ENCODE results near the gene ITPK1.

The ITPK1 gene

GRCh38 chr14:92946847-92947545 is 168.7 kb downstream of the ITPK1 start:
- no peak for DNase-seq

DNA sequence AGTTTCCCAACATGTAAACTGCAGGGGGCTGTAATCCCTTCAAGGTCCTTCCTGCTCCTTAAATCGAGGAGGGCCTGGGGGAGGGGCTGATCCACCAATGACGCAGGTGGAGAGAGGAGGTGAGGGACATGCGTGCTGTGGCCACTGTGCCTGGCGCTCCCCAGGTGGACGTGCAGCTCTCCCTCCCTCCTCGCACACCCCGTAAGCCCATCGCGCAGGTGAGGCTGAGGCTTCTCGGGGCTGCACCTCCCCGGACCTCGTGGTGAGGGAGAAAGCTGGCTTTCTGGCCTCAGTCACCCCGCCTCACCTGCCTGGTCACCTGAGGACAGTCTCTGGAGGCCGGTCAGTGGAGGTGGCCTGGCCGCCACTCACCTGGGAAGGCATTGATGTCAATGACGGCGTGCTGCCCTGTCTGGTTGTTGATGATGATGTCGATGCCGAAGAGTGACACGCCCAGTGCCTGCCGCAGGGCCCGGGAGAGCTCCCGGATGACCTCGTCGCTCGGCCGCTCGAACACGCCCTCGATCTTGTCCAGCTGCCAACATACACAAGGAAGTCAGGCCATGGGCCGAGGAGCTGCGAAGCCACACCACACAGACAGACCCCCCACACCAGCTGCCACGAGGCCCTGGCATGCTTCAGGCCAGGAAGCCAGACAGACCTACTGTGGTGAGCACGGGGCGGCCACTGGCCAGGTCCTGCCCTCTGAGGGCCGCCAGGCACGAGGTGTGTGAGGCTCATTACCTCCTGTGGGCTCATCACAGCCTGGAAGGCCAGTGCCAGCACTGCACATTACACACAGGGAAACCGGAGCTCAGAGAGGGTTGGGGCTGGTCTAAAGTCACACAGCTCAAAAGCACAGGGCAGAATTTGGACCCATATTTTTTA is 169.5 kb downstream of the ITPK1 start:
- no peak for DNase-seq

DNA sequence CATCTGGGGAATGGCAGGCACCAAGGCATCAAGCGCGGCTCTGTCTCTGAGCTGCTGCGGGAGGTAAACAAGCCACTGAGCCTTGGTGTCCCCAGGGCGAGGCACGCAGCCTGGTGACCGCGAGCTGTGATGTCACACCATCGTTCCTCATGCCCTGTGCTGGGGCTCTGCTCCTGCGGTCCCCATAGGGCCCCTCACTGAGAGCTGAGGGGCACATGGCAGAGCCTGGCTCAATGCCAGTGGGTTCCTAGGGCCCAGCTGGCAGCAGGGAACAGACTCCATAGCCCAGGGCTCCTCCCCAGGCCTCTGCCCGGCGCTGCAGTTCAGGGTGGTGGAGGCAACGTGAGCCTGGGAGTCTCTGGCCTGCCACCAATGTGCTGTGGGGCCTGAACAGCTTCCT is 170.2 kb downstream of the ITPK1 start:
- peak; percentile 20 to 80 for DNase-seq

GRCh38 chr14:92944976-92945375 is 170.7 kb downstream of the ITPK1 start:
- no peak for DNase-seq

GRCh38 chr14:92943855-92944570 is 171.7 kb downstream of the ITPK1 start:
- DNase-seq: no peak

DNA sequence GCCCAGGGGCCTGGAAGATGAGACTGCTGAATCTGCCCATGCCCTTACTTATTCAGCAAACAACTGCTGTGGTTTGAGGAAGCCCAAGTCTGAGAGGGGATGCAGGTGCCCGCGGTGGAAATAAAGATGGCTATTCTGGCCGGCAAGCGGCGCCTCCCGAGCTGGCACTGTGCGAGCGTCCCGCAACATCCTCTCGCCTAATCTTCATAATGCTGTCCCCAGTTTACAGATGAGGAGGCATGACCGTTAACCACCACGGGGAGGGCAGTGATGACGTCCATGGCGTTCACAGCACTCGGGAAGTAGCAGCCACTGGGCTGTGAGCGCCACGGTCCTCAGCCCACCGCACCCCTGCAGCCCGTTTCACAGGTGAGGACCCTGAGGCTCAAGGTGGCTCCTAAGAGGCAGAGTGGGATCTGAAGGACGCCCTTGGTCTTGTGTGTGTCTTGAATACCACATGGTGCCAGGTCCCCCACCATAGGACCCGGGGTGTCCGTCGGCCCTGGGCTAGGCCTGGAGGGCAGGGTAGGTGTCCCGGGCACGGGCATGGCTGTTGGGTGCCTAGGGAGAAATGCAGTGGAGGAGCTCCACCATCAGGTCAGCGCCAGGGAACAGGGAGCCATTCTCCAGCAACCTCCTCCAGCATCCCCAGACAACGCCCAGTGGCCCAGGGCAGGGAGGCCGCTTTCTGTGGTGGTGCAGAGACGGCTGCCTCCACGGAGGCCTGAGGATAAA is 172.6 kb downstream of the ITPK1 start:
- no peak for DNase-seq

DNA sequence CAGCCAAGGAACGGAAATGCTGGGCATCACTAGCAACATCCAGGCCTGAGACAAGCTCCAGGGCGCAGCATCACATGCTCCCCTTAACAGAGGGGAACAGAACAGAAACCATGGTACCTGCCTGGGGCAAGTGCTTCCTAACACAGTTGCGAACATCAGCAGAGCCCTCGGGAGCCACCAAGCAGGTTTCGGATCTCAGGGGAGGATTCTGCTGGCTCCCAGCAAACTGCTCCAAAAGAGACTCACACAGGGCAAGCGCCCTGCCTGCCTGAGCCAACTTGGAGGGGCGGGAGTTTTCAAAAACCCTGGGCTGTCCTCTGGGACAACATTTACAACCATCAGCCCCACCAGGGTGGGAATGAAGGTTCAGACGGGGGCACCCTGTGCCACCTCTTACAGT is 173.1 kb downstream of the ITPK1 start:
- no peak for DNase-seq

- no peak for DNase-seq
Observed at GRCh38 chr14:92942136-92942535, 173.6 kb downstream of the ITPK1 start.

DNA sequence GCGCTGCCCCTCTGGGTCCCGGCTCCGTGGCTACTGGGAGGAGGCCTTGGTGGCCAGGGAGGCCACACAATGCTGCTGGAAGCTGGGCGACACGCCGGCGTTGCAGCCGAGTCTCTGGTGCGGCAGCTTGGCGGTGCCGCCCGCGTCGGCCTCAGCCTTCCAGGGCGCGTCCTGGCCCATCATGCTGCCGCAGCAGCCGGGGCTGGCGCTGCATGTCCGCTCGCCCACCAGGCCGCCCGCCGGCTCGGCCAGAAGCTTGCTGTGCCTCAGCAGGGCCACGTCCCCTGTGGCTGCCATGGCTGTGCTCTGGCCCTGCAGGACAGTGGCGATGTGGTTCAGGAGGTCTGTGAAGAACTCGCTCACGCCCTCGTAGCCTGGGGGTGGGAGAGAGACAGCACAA is 174.2 kb downstream of the ITPK1 start:
- no peak for DNase-seq

DNA sequence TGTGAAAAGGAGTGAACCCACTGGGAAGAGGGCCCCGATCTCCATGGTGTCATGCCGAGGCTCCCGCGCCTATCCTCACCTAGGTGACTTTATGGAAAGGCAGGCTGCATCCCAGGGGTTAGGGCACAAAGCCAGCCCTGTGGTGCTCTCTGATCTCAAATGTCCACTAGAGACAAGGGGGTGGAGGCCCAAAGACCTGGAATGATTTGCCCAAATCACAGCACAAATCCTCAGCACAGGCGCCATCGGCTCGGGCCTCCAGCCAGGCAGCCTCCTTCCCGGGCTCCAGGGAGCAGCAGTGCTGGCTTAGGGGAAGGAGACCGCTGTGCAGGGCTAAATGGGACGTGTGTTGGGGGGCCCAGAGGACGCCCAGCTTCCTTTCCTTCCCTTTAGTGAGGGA is 175.2 kb downstream of the ITPK1 start:
- no peak for DNase-seq

DNA sequence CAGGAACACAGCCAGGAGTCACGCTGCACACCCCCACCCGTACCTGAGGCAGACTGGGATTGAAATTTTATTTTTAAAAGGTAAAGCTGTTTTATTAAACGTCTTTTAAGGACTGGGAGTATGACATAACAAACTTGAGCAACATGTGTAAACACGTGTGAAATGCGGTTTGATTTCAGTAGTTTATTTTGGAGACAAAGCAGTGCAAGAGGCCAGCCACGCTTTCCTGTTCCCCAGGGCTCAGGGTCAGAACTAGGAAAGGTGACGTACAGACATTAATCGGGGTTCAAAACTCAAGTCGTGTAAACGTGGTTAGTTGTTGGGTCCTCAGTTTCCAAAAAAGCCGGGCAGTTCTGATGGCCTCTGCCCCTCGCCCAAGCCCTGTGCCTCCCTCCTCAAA is 176.0 kb downstream of the ITPK1 start:
- DNase-seq: no peak

DNA sequence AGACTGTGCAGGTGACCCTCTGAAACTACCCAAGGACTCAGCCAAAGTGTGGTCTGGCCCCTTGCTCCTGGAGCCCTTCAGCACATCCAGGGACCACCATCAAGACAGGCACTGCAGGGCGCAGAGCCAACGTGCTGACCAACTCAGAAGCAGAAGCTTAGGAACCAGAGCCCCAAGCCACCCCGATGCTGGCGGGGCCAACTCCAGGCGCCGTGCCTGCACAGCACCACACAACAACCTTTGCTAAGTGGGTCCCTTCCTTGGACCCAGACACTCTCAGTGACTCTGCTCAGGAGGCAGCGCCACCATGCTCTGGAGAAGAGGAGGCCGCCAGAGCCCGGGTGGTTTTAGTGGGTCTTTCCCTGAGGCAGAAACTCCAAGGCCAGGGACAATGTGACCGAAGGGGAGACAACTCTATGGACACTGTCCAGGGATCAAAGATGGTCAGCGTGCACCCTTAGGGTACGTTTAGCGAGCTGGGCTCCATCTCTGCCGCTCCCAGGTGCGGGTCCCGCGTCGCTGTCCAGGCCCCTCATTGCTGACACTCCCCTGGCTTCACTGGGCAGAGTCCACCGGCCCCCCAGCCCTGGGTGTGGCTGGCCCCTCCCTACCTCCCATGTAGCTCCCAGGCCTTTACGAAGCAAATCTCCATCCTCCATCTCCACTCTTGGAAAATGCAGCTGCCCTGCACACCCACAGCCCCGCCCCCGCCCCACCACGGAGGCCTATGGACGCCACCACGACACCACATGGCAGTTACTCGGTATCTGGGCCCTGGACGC is 176.6 kb downstream of the ITPK1 start:
- no peak for DNase-seq

- peak; percentile 70 to 89 for DNase-seq
Observed at GRCh38 chr14:92938235-92938875, 177.4 kb downstream of the ITPK1 start.

- DNase-seq: no peak
Observed at GRCh38 chr14:92937051-92937937, 178.4 kb downstream of the ITPK1 start.

DNA sequence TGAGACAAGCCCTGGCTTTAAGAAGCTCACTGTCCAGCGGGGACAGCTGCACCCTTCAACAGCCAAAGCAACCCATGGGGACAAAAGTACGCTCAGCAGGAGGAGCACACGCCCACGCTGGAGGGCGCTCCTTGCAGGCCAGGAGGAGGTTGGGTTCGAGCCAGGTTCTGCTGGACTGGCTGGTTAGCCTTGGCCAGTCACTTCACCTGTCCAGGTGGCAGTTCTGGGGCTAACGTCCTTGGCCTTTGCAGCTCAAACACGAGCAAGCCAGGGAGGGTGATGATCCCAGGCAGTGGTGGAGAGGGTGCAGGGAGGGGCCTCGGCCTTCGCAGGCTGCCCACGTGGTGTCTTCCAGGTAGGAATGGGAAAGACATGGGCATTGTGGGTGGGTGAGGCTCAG is 179.6 kb downstream of the ITPK1 start:
- DNase-seq: no peak

GRCh38 chr14:92935446-92935845 is 180.3 kb downstream of the ITPK1 start:
- DNase-seq: no peak

DNA sequence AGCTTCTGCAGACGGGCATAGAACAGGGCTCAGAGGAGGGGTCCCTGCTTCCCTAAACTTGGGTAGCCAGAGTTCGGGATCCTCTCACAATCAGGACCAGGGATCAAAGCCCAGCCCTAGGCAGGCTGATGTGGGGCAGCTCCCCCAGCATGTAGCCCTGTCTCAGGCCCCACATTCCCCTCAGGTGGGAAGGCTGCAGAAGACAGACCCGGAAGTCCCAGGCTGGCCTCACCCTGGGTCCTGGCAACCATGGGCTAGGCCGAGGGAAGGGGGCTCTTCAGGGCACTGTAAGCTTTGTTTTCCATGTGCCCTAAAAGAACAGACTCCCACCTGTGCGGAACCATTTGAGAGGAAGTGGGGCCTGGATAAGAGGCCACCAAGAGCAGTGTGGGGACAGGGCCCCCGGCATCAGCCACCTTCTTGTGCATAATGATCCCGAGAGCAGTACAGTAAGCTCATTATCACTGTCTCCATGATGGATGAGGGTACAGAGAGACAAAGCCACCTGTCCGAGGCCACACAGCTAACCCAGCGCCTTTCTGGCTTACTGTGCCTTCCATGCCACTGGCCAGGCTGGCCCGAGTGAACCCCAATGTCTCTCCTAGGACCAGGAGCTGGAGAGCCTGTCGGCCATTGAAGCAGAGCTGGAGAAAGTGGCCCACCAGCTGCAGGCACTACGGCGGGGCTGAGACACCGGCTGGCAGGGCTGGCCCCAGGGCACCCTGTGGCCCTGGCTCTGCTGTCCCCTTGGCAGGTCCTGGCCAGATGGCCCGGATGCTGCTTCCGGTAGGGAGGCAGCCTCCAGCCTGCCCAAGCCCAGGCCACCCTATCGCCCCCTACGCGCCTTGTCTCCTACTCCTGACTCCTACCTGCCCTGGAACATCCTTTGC is 181.3 kb downstream of the ITPK1 start:
- DNase-seq: peak in 1 of 2 experiments; percentile 29

GRCh38 chr14:92933481-92933880 is 182.2 kb downstream of the ITPK1 start:
- no peak for DNase-seq

Measured in NCI-H524 (cell line).